Activated naive CD4-positive, alpha-beta T cell treated with anti-CD3 and anti-CD28 coated beads for 36 hours (primary cell): ENCODE data around the gene ASPHD2. TPM values are rescaled to one million over a fixed set of nuclear protein-coding genes. Genes with fewer than 3 reads are reported as not detected.

ENCODE experiments used
- CTCF ChIA-PET: fragments of 350-600 bp; sonication (Branson Sonifier 250); formaldehyde crosslinking; loops from one replicate; lab custom pipeline; 2021; ENCODE audit warnings: antibody characterized with exemption; lab: Charles Lee
- DNase-seq: peaks from one replicate; pipeline ENCODE4 v3.0.0-alpha.2; 2020
- H3K27ac Mint-ChIP-seq: one replicate; pipeline ENCODE4 v1.8.0; 2021; ENCODE audit warnings: mild to moderate bottlenecking, mixed read lengths
- H3K27me3 Mint-ChIP-seq: one replicate; pipeline ENCODE4 v1.8.0; 2021; ENCODE audit warnings: low read depth, mixed read lengths
- H3K36me3 Mint-ChIP-seq: one replicate; pipeline ENCODE4 v1.8.0; 2021; ENCODE audit warnings: low read depth, mixed read lengths
- H3K4me1 Mint-ChIP-seq: one replicate; pipeline ENCODE4 v1.8.0; 2021; ENCODE audit warnings: low read depth, mixed read lengths
- H3K4me3 Mint-ChIP-seq: one replicate; pipeline ENCODE4 v1.8.0; 2021; ENCODE audit warnings: mild to moderate bottlenecking, moderate library complexity, mixed read lengths
- H3K9me3 Mint-ChIP-seq: one replicate; pipeline ENCODE4 v1.8.0; 2021; ENCODE audit warnings: mixed read lengths
- intact Hi-C: fragments of 100-400 bp; cut with micrococcal nuclease; formaldehyde crosslinking; loops from one replicate; pipeline ENCODE4 v1.15.1; 2023
- total RNA-seq, 2 experiments: library from RNA; stranded (reverse); gene quantifications; one replicate each; pipeline ENCODE4 v1.2.3, GENCODE V29; 2021

The ASPHD2 gene
- total RNA-seq, 2 experiments from 2014 or later, result 4.4 to 4.7 TPM

- no peak overlapping the region for H3K4me3 Mint-ChIP-seq
- H3K27me3 Mint-ChIP-seq, result no peaks in the 10 kb centered on the region
- intact Hi-C loops, result no loop called here
- no peak for DNase-seq
- no peaks in the 10 kb centered on the region for H3K9me3 Mint-ChIP-seq
- CTCF ChIA-PET, result no interaction called here
- H3K27ac Mint-ChIP-seq, result no peak overlapping the region
- H3K4me1 Mint-ChIP-seq, result no peaks in the 10 kb centered on the region
- peaks cover 5% of the 10 kb centered on the region for H3K36me3 Mint-ChIP-seq
Observed at GRCh38 chr22:26452236-26453016, 23.4 kb downstream of the ASPHD2 start.

GRCh38 chr22:26453216-26453615 is 24.2 kb downstream of the ASPHD2 start:
- H3K4me1 Mint-ChIP-seq, result no peaks in the 10 kb centered on the region
- H3K9me3 Mint-ChIP-seq, result no peaks in the 10 kb centered on the region
- CTCF ChIA-PET, result interaction anchor here (1.0 kb wide), 1 partner anchor 22 kb away, joined by 6 read pairs; no protein-coding TSS in a partner anchor
- H3K27ac Mint-ChIP-seq, result no peak overlapping the region
- peaks cover 8% of the 10 kb centered on the region for H3K36me3 Mint-ChIP-seq
- no peak overlapping the region for H3K4me3 Mint-ChIP-seq
- intact Hi-C loops, result no loop called here
- DNase-seq, result no peak
- no peaks in the 10 kb centered on the region for H3K27me3 Mint-ChIP-seq

GRCh38 chr22:26453812-26454500 is 24.9 kb downstream of the ASPHD2 start:
- H3K4me1 Mint-ChIP-seq, result no peaks in the 10 kb centered on the region
- intact Hi-C loops, result no loop called here
- H3K4me3 Mint-ChIP-seq, result no peak overlapping the region
- no peak for DNase-seq
- H3K36me3 Mint-ChIP-seq, result peaks cover 10% of the 10 kb centered on the region
- no peaks in the 10 kb centered on the region for H3K27me3 Mint-ChIP-seq
- no peaks in the 10 kb centered on the region for H3K9me3 Mint-ChIP-seq
- no peak overlapping the region for H3K27ac Mint-ChIP-seq
- CTCF ChIA-PET, result interaction anchor here (1.0 kb wide), 1 partner anchor 23 kb away, joined by 6 read pairs; no protein-coding TSS in a partner anchor

GRCh38 chr22:26457661-26458272 is 28.7 kb downstream of the ASPHD2 start:
- intact Hi-C loops, result no loop called here
- H3K27ac Mint-ChIP-seq, result no peak overlapping the region
- no peaks in the 10 kb centered on the region for H3K9me3 Mint-ChIP-seq
- H3K4me3 Mint-ChIP-seq, result no peak overlapping the region
- H3K4me1 Mint-ChIP-seq, result no peaks in the 10 kb centered on the region
- peaks cover 13% of the 10 kb centered on the region for H3K36me3 Mint-ChIP-seq
- CTCF ChIA-PET, result no interaction called here
- H3K27me3 Mint-ChIP-seq, result no peaks in the 10 kb centered on the region
- DNase-seq, result no peak

GRCh38 chr22:26460202-26460601 is 31.1 kb downstream of the ASPHD2 start:
- CTCF ChIA-PET, result interaction anchor here (0.6 to 4.8 kb wide), 18 partner anchors 9 to 96 kb away, joined by 3 to 44 read pairs (median 5); no protein-coding TSS in a partner anchor
- Mint-ChIP-seq H3K4me3 (no peak overlapping the region), H3K9me3 (no peaks in the 10 kb centered on the region), H3K27me3 (no peaks in the 10 kb centered on the region), H3K36me3 (peaks cover 13% of the 10 kb centered on the region), H3K4me1 (no peaks in the 10 kb centered on the region), H3K27ac (no peak overlapping the region)
- DNase-seq, result no peak
- intact Hi-C loops, result loop anchor here (5.0 kb wide), 1 partner anchor 33 kb away; the partner anchor contains the start of gene ASPHD2

GRCh38 chr22:26461188-26461810 is 32.2 kb downstream of the ASPHD2 start:
- DNase-seq, result peak; percentile 57
- no peak overlapping the region for H3K27ac Mint-ChIP-seq
- intact Hi-C loops, result loop anchor here (1.0 to 5.0 kb wide), 3 partner anchors 34 to 97 kb away; partner anchors contain the start of gene ASPHD2
- H3K36me3 Mint-ChIP-seq, result peaks cover 8% of the 10 kb centered on the region
- CTCF ChIA-PET, result interaction anchor here (0.6 to 4.8 kb wide), 34 partner anchors 8 to 217 kb away, joined by 3 to 44 read pairs (median 4); no protein-coding TSS in a partner anchor
- no peaks in the 10 kb centered on the region for H3K27me3 Mint-ChIP-seq
- no peaks in the 10 kb centered on the region for H3K9me3 Mint-ChIP-seq
- no peak overlapping the region for H3K4me3 Mint-ChIP-seq
- no peaks in the 10 kb centered on the region for H3K4me1 Mint-ChIP-seq

- no peaks in the 10 kb centered on the region for H3K27me3 Mint-ChIP-seq
- intact Hi-C loops, result loop anchor here (5.0 kb wide), 1 partner anchor 35 kb away; the partner anchor contains the start of gene ASPHD2
- peaks cover 11% of the 10 kb centered on the region for H3K36me3 Mint-ChIP-seq
- no peak overlapping the region for H3K27ac Mint-ChIP-seq
- CTCF ChIA-PET, result interaction anchor here (0.7 to 4.8 kb wide), 23 partner anchors 9 to 216 kb away, joined by 3 to 44 read pairs (median 6); no protein-coding TSS in a partner anchor
- no peak for DNase-seq
- H3K9me3 Mint-ChIP-seq, result no peaks in the 10 kb centered on the region
- H3K4me3 Mint-ChIP-seq, result no peak overlapping the region
- no peaks in the 10 kb centered on the region for H3K4me1 Mint-ChIP-seq
Observed at GRCh38 chr22:26462051-26462450, 33.0 kb downstream of the ASPHD2 start.

- H3K27me3 Mint-ChIP-seq, result no peaks in the 10 kb centered on the region
- H3K9me3 Mint-ChIP-seq, result no peaks in the 10 kb centered on the region
- no peak overlapping the region for H3K27ac Mint-ChIP-seq
- no peaks in the 10 kb centered on the region for H3K4me1 Mint-ChIP-seq
- CTCF ChIA-PET, result interaction anchor here (0.6 to 4.8 kb wide), 12 partner anchors 11 to 101 kb away, joined by 3 to 44 read pairs (median 10); no protein-coding TSS in a partner anchor
- no peak overlapping the region for H3K4me3 Mint-ChIP-seq
- intact Hi-C loops, result loop anchor here (5.0 kb wide), 1 partner anchor 35 kb away; the partner anchor contains the start of gene ASPHD2
- DNase-seq, result no peak
- peaks cover 10% of the 10 kb centered on the region for H3K36me3 Mint-ChIP-seq
Observed at GRCh38 chr22:26462641-26463040, 33.6 kb downstream of the ASPHD2 start.

GRCh38 chr22:26463101-26463661 is 34.1 kb downstream of the ASPHD2 start:
- intact Hi-C loops, result loop anchor here (5.0 kb wide), 1 partner anchor 36 kb away; the partner anchor contains the start of gene ASPHD2
- Mint-ChIP-seq H3K36me3 (peaks cover 11% of the 10 kb centered on the region), H3K27me3 (no peaks in the 10 kb centered on the region), H3K27ac (no peak overlapping the region), H3K4me1 (no peaks in the 10 kb centered on the region), H3K4me3 (no peak overlapping the region), H3K9me3 (no peaks in the 10 kb centered on the region)
- CTCF ChIA-PET, result interaction anchor here (0.6 to 4.8 kb wide), 8 partner anchors 11 to 102 kb away, joined by 3 to 44 read pairs (median 12); no protein-coding TSS in a partner anchor
- no peak for DNase-seq

- no peaks in the 10 kb centered on the region for H3K9me3 Mint-ChIP-seq
- no peaks in the 10 kb centered on the region for H3K4me1 Mint-ChIP-seq
- no peak overlapping the region for H3K4me3 Mint-ChIP-seq
- intact Hi-C loops, result loop anchor here (5.0 kb wide), 1 partner anchor 36 kb away; the partner anchor contains the start of gene ASPHD2
- H3K27ac Mint-ChIP-seq, result no peak overlapping the region
- DNase-seq, result no peak
- H3K36me3 Mint-ChIP-seq, result peaks cover 13% of the 10 kb centered on the region
- H3K27me3 Mint-ChIP-seq, result no peaks in the 10 kb centered on the region
- CTCF ChIA-PET, result interaction anchor here (1.3 to 4.8 kb wide), 4 partner anchors 19 to 97 kb away, joined by 5 to 44 read pairs (median 22); no protein-coding TSS in a partner anchor
Observed at GRCh38 chr22:26463688-26464087, 34.6 kb downstream of the ASPHD2 start.

GRCh38 chr22:26464312-26464711 is 35.3 kb downstream of the ASPHD2 start:
- no peak overlapping the region for H3K4me3 Mint-ChIP-seq
- H3K27me3 Mint-ChIP-seq, result no peaks in the 10 kb centered on the region
- no peak overlapping the region for H3K27ac Mint-ChIP-seq
- intact Hi-C loops, result loop anchor here (5.0 kb wide), 1 partner anchor 37 kb away; the partner anchor contains the start of gene ASPHD2
- CTCF ChIA-PET, result interaction anchor here (3.8 kb wide), 1 partner anchor 63 kb away, joined by 22 read pairs; no protein-coding TSS in a partner anchor
- peaks cover 18% of the 10 kb centered on the region for H3K36me3 Mint-ChIP-seq
- H3K9me3 Mint-ChIP-seq, result no peaks in the 10 kb centered on the region
- H3K4me1 Mint-ChIP-seq, result no peaks in the 10 kb centered on the region
- no peak for DNase-seq
